ENCODE measurements around the gene CTNS. TPM values are rescaled to one million over a fixed set of nuclear protein-coding genes. Genes with fewer than 3 reads are reported as not detected.
"Not testable (repeated sequence)": the region's sequence is repeated elsewhere in the genome, so short reads cannot be mapped to it uniquely, and the experiment has no call there.

Gene CTNS
- total RNA-seq, 1 experiment from 2014 or later: 29.4 TPM

GRCh38 chr17:3681565-3681964, 45.0 kb downstream of the CTNS start:
- no peak for DNase-seq (ENCODE audit: low read depth)

GRCh38 chr17:3682033-3682432, 45.5 kb downstream of the CTNS start:
- no peak for DNase-seq (ENCODE audit: low read depth)

GRCh38 chr17:3683054-3683511, 46.5 kb downstream of the CTNS start:
- peak; percentile 32 for DNase-seq (ENCODE audit: low read depth)

- no peak for DNase-seq (ENCODE audit: low read depth)
Observed at GRCh38 chr17:3685174-3685573, 48.6 kb downstream of the CTNS start.

GRCh38 chr17:3688027-3688553, 51.5 kb downstream of the CTNS start:
- no peak for DNase-seq (ENCODE audit: low read depth)

GRCh38 chr17:3688852-3689261, 52.3 kb downstream of the CTNS start:
- no peak for DNase-seq (ENCODE audit: low read depth)

GRCh38 chr17:3689262-3690093, 52.9 kb downstream of the CTNS start:
- no peak for DNase-seq (ENCODE audit: low read depth)

GRCh38 chr17:3690094-3690715, 53.6 kb downstream of the CTNS start:
- no peak for DNase-seq (ENCODE audit: low read depth)

- no peak for DNase-seq (ENCODE audit: low read depth)
Observed at GRCh38 chr17:3691617-3692067, 55.1 kb downstream of the CTNS start.

GRCh38 chr17:3692346-3692745, 55.8 kb downstream of the CTNS start:
- DNase-seq (ENCODE audit: low read depth): no peak

GRCh38 chr17:3693141-3693540, 56.6 kb downstream of the CTNS start:
- DNase-seq (ENCODE audit: low read depth): no peak

GRCh38 chr17:3693829-3694231, 57.3 kb downstream of the CTNS start:
- no peak for DNase-seq (ENCODE audit: low read depth)

GRCh38 chr17:3695129-3695722, 58.7 kb downstream of the CTNS start:
- no peak for DNase-seq (ENCODE audit: low read depth)

- DNase-seq (ENCODE audit: low read depth): no peak
Observed at GRCh38 chr17:3695723-3696411, 59.3 kb downstream of the CTNS start, which contains the start of gene P2RX5. P2RX5 (minus strand) TSS chr17:3696155; CDS start chr17:3696005, 150 bp downstream.

- no peak for DNase-seq (ENCODE audit: low read depth)
Observed at GRCh38 chr17:3697103-3697476, 60.5 kb downstream of the CTNS start.

- no peak for DNase-seq (ENCODE audit: low read depth)
Observed at GRCh38 chr17:3698139-3698538, 61.6 kb downstream of the CTNS start.

GRCh38 chr17:3699951-3700350, 63.4 kb downstream of the CTNS start:
- DNase-seq (ENCODE audit: low read depth): no peak

GRCh38 chr17:3702041-3702539, 65.5 kb downstream of the CTNS start:
- not testable (repeated sequence) for DNase-seq (ENCODE audit: low read depth)

- no peak for DNase-seq (ENCODE audit: low read depth)
Observed at GRCh38 chr17:3704931-3705717, 68.6 kb downstream of the CTNS start.

GRCh38 chr17:3705718-3705984, 69.1 kb downstream of the CTNS start:
- not testable (repeated sequence) for DNase-seq (ENCODE audit: low read depth)

- no peak for DNase-seq (ENCODE audit: low read depth)
Observed at GRCh38 chr17:3708366-3708765, 71.8 kb downstream of the CTNS start.

All from HT1080 (cell line).